ENCODE measurements around the gene LIME1. TPM values are rescaled to one million over a fixed set of nuclear protein-coding genes. Genes with fewer than 3 reads are reported as not detected.

Gene LIME1
- total RNA-seq, 1 donor from 2014 or later, result 7.8 TPM

- no peaks in the 10 kb centered on the region for H3K36me3 ChIP-seq
- no peak for TF ChIP-seq CTCF (IDR thresholded peaks at IDR 0.05)
Measured at GRCh38 chr20:63769891-63770474, 33.5 kb downstream of the LIME1 start.

DNA sequence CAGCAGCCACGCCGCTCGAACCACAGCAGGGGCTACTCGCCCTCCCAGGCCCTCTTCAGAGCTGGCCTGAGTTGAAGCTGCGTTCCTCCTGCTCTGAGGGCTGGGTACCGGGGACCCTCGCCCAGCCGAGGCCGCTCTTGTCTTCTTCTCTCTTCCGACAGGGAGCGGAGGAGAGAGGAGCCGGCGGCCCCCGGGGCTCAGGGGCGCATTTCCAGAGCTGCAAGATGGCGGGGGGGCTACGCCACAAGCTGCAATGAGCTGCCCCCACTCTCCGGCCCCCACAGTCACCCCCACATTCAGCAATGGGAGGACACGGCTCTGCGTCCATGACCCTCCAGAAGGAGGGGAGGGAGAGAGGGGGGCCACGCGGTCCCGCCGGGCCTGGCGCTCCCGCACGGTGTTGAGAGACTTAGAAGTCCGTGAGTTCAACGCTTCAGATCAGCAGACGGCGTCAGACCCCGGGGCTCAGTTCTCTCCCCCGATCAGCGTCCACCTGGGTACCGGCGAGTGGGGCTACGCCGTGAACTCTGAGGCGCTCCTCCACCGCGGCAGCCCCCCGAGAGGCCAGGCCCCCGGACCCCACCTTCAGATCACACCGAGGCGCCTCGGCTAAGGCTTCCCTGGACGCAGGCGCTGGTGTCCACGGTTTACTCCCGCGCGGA, 34.7 kb downstream of the LIME1 start:
- ATAC-seq, result no peak
- intact Hi-C loops (cut with DNase I), result no loop called here
- no peak overlapping the region for H3K27ac ChIP-seq
- no peak for DNase-seq
- no peaks in the 10 kb centered on the region for H3K36me3 ChIP-seq
- H3K9me3 ChIP-seq, result no peaks in the 10 kb centered on the region
- no peak overlapping the region for H3K4me3 ChIP-seq
- H3K4me1 ChIP-seq, result peaks cover 11% of the 10 kb centered on the region
- no peaks in the 10 kb centered on the region for H3K27me3 ChIP-seq
- TF ChIP-seq CTCF (IDR thresholded peaks at IDR 0.05), result no peak

More at GRCh38 chr20:63769891-63770474, 33.5 kb downstream of the LIME1 start:
- Histone ChIP-seq H3K27ac (no peak overlapping the region), H3K9me3 (no peaks in the 10 kb centered on the region), H3K4me3 (no peak overlapping the region), H3K27me3 (no peaks in the 10 kb centered on the region), H3K4me1 (peaks cover 11% of the 10 kb centered on the region)
- ATAC-seq, result no peak
- intact Hi-C loops (cut with DNase I), result no loop called here
- no peak for DNase-seq

DNA sequence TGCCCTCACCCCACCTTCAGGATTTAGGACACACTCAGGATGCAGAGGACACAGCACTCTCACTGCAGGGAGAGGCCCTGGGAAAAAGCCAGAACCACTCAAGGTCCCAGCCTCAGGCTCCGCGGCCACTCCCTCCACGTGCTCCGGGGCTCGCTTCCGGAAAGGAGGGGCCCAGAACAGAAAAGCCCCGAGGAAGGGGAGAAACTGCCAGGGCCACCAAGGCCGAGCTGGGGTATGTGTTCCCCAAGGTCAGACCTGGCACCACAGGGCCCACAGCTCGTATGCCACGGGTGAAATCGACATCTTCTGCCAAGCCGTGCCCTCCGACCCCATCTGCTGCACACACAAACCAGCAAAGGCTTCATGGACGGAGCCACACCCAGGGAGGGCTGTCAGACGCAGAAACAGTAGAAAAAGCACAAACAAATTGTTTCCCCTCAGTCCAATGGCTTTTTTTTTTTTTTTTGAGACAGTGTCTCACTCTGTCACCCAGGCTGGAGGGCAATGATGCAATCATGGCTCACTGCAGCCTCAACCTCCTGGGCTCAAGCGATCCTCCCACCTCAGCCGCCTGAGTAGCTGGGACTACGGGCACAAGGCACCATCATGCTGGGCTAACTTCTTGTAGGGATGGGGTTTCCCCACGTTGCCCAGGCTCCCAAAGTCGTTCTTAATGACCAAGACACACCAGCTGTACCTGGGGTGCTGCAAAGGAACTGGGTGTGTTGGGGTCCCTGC, 36.5 kb downstream of the LIME1 start:
- no peak overlapping the region for H3K4me3 ChIP-seq
- DNase-seq, result no peak
- intact Hi-C loops (cut with DNase I), result no loop called here
- peak; percentile 73 for ATAC-seq
- no peaks in the 10 kb centered on the region for H3K9me3 ChIP-seq
- TF ChIP-seq CTCF (IDR thresholded peaks at IDR 0.05), result no peak
- H3K27ac ChIP-seq, result peak overlapping the region; percentile 36
- no peaks in the 10 kb centered on the region for H3K27me3 ChIP-seq
- H3K36me3 ChIP-seq, result no peaks in the 10 kb centered on the region
- peaks cover 11% of the 10 kb centered on the region for H3K4me1 ChIP-seq

DNA sequence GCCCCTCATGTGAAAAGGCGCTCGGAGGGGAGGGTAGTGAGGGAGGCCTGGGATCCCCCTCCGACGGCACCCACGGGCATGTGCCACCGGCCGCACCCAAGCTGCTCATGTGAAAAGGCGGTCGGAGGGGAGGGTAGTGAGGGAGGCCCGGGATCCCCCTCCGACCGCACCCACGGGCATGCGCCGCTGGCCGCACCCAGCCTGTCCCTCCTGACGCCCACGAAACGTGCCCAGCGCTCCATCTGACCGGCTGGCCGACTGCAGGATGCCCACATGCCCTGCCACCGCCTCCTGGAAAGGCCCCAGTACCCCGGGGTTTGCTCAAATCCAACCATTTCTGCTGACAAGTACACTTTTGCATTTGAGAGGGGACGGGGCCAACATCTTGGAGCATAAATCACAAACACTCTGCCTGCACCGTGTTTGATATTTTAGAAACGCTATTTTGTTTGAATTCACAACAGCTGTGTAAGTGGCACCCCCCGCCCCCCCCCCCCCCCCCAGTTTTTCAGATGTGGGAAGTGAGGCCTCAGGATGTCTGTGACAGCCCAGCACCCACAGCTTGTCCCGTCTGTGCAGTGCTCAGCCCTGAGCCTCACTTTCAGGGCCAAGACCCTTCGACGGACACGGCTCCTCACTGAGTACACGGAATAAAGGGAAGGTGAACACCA, 37.2 kb downstream of the LIME1 start:
- DNase-seq, result no peak
- no peaks in the 10 kb centered on the region for H3K36me3 ChIP-seq
- intact Hi-C loops (cut with DNase I), result no loop called here
- no peak for TF ChIP-seq CTCF (IDR thresholded peaks at IDR 0.05)
- no peaks in the 10 kb centered on the region for H3K9me3 ChIP-seq
- no peak overlapping the region for H3K4me3 ChIP-seq
- H3K27me3 ChIP-seq, result no peaks in the 10 kb centered on the region
- peak overlapping the region; percentile 36 for H3K27ac ChIP-seq
- no peak for ATAC-seq
- H3K4me1 ChIP-seq, result peaks cover 11% of the 10 kb centered on the region

- Histone ChIP-seq H3K9me3 (no peaks in the 10 kb centered on the region), H3K27me3 (no peaks in the 10 kb centered on the region), H3K27ac (no peak overlapping the region), H3K4me1 (peaks cover 11% of the 10 kb centered on the region), H3K36me3 (no peaks in the 10 kb centered on the region), H3K4me3 (no peak overlapping the region)
- intact Hi-C loops (cut with DNase I), result no loop called here
- ATAC-seq (no peak), DNase-seq (no peak)
- TF ChIP-seq CTCF (IDR thresholded peaks at IDR 0.05), result no peak
Measured at GRCh38 chr20:63774306-63774705, 37.8 kb downstream of the LIME1 start.
